Breast epithelium (tissue), 4 donors: ENCODE data around the gene MAMLD1. TPM values are rescaled to one million over a fixed set of nuclear protein-coding genes. Genes with fewer than 3 reads are reported as not detected.

Source experiments
- DNase-seq, 2 donors: peaks; one replicate each; pipeline ENCODE4 v3.0.0-alpha.2; 2019; ENCODE audit warnings: low spot score in 2 of 2
- H3K27ac ChIP-seq, 2 donors: fragments of 200-600 bp; sonication (generic) in 1 of 2; one replicate each; pipeline ENCODE4 v1.5.1; 2016 to 2019; ENCODE audit warnings: mild to moderate bottlenecking in 1 of 2
- H3K27me3 ChIP-seq, 2 donors: fragments of 200-600 bp; sonication (generic) in 1 of 2; one replicate each; pipeline versions ENCODE4 v1.5.1 to v1.6.0; 2017 to 2019; ENCODE audit warnings: control low read depth in 1 of 2, mild to moderate bottlenecking in 1 of 2
- H3K36me3 ChIP-seq: fragments of 200-600 bp; one replicate; pipeline ENCODE4 v1.5.1; 2019
- H3K4me1 ChIP-seq, 2 donors: fragments of 200-600 bp; sonication (generic); one replicate each; pipeline ENCODE4 v1.5.1; 2016 to 2019; ENCODE audit warnings: control low read depth in 1 of 2
- H3K4me3 ChIP-seq, 3 donors: fragments of 200-600 bp; sonication (generic); 1 replicate in 2 of 3; 2 replicates in 1 of 3; pipeline ENCODE4 v1.5.1; 2016 to 2019; ENCODE audit warnings: mild to moderate bottlenecking in 3 of 3, moderate library complexity in 2 of 3
- H3K9me3 ChIP-seq, 2 donors: fragments of 200-600 bp; sonication (generic) in 1 of 2; one replicate each; pipeline ENCODE4 v1.5.1; 2016 to 2019; ENCODE audit warnings: control low read depth in 1 of 2
- POLR2A ChIP-seq: fragments of 450-650 bp; IDR thresholded peaks from one replicate; pipeline ENCODE4 v1.6.1; 2016; ENCODE audit warnings: antibody characterized with exemption, mild to moderate bottlenecking, moderate library complexity
- POLR2AphosphoS5 ChIP-seq, 3 donors: sonication (generic); formaldehyde crosslinking; IDR thresholded peaks; one replicate each; pipeline ENCODE4 v1.6.1; 2017; ENCODE audit warnings: antibody characterized with exemption in 3 of 3
- intact Hi-C: fragments of 100-400 bp; cut with DNase I; formaldehyde crosslinking; loops from one replicate; pipeline ENCODE4 v1.15.1; 2023; ENCODE audit warnings: low total_unique reads
- total RNA-seq, 3 donors: library from RNA; depleted of rRNA; stranded (reverse); fragments of >200 nt; gene quantifications; one replicate each; pipeline ENCODE4 v1.1.0, GENCODE V29; 2016
- TF ChIP-seq, protein P1 (sequence below), 3 donors: fragments of 450-650 bp; IDR thresholded peaks; one replicate each; pipeline ENCODE4 v1.5.1; 2016 to 2017; ENCODE audit warnings: antibody characterized with exemption in 3 of 3, mild to moderate bottlenecking in 3 of 3, moderate library complexity in 3 of 3

The MAMLD1 gene
- total RNA-seq, 3 donors from 2014 or later, result 2.3 to 14.7 (median 2.8) TPM

DNA sequence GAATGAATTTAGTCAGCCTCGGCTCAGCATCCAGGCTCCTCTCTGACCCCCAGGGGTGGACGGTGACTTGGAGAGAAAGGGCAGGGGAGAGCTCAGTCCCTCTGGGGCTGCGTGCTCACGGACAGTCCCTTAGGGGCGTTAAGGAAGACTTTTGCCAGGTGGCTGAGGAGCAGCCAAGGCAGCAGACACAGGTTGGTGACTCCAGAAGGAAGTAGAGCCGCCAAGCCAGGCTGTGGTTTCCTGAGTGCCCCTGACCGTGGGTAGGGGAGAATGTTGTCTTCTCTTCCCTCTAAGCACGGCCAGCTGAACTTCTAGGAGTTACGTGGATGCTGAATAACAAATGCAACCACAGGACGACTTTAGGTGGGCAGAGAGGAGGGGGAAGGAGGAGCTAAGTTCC lies 114.3 kb downstream of the MAMLD1 start:
- no peaks in the 10 kb centered on the region for H3K9me3 ChIP-seq
- DNase-seq, result no peak
- intact Hi-C loops, result no loop called here
- no peak overlapping the region for H3K4me3 ChIP-seq
- H3K36me3 ChIP-seq, result no peaks in the 10 kb centered on the region
- TF ChIP-seq POLR2A (no peak), POLR2AphosphoS5 (IDR thresholded peaks at IDR 0.05) (no peak)
- TF ChIP-seq, protein P1, sequence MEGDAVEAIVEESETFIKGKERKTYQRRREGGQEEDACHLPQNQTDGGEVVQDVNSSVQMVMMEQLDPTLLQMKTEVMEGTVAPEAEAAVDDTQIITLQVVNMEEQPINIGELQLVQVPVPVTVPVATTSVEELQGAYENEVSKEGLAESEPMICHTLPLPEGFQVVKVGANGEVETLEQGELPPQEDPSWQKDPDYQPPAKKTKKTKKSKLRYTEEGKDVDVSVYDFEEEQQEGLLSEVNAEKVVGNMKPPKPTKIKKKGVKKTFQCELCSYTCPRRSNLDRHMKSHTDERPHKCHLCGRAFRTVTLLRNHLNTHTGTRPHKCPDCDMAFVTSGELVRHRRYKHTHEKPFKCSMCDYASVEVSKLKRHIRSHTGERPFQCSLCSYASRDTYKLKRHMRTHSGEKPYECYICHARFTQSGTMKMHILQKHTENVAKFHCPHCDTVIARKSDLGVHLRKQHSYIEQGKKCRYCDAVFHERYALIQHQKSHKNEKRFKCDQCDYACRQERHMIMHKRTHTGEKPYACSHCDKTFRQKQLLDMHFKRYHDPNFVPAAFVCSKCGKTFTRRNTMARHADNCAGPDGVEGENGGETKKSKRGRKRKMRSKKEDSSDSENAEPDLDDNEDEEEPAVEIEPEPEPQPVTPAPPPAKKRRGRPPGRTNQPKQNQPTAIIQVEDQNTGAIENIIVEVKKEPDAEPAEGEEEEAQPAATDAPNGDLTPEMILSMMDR (IDR thresholded peaks at IDR 0.05), result no peak
- H3K27ac ChIP-seq, result no peak overlapping the region
- H3K27me3 ChIP-seq, result peaks cover 0 to 18% of the 10 kb centered on the region in 2 donors
- H3K4me1 ChIP-seq, result no peaks in the 10 kb centered on the region

DNA sequence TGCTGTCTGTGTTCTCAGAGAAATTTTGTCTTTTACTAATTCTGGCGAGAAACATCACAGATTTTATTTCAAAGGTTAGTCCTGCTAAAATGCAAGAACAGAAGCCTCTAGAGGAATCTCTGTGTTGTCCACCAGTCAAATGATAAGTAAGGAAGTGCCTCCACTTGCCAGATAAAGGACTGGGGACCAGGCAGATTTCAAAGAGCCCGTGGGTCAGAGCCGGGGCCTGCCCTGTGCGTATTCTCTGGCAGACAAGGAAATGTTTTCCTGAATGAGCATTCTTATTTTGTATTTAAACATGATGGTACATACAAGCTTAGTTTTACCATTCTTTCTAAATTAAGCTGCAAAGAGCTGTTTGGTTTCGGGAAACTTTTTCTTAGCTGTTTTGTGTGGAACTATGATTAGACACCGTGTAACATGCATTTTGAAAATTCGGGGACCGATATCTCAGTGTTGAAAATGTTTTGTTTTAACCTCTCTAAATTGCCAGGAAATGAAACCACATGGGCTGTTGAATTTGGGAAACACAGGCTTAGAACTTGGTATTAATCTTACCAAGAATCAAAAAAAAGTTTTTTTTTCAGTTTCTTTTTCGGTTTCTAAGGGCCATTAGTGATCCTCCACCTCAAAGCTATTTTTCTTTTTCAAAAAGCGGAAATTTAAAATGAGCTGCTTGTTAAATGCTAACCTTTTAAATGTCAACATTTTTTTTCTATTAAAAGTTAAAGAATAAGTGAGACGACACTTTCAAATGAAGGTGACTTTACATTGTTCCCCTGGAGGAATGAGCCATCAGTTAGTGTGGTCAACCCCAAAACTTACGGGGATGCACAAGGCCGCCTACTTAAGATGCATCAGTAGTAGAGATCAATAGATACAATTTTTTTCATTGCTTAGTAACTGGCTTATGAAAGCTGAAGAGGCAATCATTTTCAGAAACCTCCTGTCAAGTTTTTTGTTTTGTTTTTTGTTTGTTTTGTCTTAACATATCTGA lies 115.7 kb downstream of the MAMLD1 start:
- Histone ChIP-seq H3K27ac (no peak overlapping the region), H3K4me1 (no peaks in the 10 kb centered on the region), H3K4me3 (no peak overlapping the region), H3K9me3 (no peaks in the 10 kb centered on the region), H3K36me3 (no peaks in the 10 kb centered on the region), H3K27me3 (peaks cover 0 to 18% of the 10 kb centered on the region in 2 donors)
- TF ChIP-seq POLR2AphosphoS5 (IDR thresholded peaks at IDR 0.05) (no peak), POLR2A (no peak)
- TF ChIP-seq, protein P1 (IDR thresholded peaks at IDR 0.05), result no peak
- intact Hi-C loops, result no loop called here
- DNase-seq, result no peak

DNA sequence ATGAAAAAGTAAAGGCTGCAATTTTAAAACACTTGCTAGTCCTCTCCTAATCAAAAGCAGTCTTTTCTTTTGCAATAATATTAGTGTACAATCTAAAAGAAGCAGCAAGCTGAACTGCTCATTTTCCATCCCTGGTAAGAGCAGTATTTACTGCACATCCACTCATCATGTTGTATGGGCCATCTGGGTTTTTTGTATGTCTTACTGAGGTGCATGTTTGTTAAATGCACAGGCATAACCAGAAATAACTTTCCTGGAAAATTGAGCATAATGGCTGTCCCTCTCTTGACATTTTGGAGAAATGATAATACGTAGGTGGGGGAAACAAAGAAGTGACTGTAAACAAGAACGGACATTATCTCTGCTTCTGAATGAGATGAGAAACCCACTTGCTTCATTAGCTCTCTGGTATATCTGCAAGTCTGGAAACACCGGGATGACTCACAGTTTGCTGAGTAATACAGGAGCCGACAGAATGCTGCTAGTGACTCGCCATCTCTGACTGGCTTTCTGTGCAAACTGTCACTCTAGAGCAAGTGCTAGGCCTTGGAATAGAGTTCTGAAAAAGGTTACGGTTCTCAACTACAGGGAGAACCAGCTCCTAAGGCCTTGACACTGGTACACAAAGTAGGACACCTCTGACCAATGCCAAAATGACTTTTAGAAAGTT lies 119.6 kb downstream of the MAMLD1 start:
- Histone ChIP-seq H3K9me3 (no peaks in the 10 kb centered on the region), H3K36me3 (no peaks in the 10 kb centered on the region), H3K27ac (no peak overlapping the region), H3K4me3 (no peak overlapping the region), H3K4me1 (no peaks in the 10 kb centered on the region), H3K27me3 (peaks cover 0 to 17% of the 10 kb centered on the region in 2 donors)
- no peak for DNase-seq
- intact Hi-C loops, result no loop called here
- TF ChIP-seq, protein P1 (IDR thresholded peaks at IDR 0.05), result no peak
- TF ChIP-seq POLR2A, result no peak
- TF ChIP-seq POLR2AphosphoS5 (IDR thresholded peaks at IDR 0.05), result no peak

DNA sequence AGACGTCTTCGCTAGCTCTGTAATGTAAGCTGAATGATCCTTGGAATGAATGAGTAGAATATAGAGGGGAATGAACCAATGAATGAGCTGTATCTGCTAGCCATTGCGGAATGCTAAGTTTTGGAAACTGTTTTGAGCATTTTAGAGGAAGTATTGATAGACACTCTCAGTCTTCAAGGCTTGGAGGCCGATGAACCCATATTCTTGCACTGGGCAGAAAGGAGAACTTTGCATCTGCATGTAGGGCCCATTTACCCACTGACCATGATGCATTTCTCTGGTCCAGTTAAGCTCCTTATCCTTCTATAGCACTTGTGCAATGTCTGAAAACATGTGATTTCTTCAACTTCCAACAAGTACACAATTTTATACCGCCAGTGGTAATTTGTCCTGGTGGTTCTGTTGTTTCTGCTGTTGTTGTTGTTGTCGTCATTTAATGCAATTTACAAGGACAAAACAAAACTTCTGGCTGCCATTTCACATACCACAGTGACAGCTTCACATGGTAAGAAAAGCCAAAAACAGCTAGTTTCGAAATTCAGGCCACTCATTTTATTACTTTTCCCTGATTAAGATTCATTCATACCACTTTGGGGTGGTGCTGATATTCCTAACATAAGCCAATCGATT lies 120.4 kb downstream of the MAMLD1 start:
- DNase-seq, result no peak
- Histone ChIP-seq H3K9me3 (no peaks in the 10 kb centered on the region), H3K27ac (no peak overlapping the region), H3K4me1 (no peaks in the 10 kb centered on the region), H3K36me3 (no peaks in the 10 kb centered on the region), H3K4me3 (no peak overlapping the region), H3K27me3 (peaks cover 0 to 10% of the 10 kb centered on the region in 2 donors)
- intact Hi-C loops, result no loop called here
- no peak for TF ChIP-seq POLR2A
- TF ChIP-seq POLR2AphosphoS5 (IDR thresholded peaks at IDR 0.05), result no peak
- TF ChIP-seq, protein P1 (IDR thresholded peaks at IDR 0.05), result no peak
